ENCODE data around the gene PARD6B.

DNA sequence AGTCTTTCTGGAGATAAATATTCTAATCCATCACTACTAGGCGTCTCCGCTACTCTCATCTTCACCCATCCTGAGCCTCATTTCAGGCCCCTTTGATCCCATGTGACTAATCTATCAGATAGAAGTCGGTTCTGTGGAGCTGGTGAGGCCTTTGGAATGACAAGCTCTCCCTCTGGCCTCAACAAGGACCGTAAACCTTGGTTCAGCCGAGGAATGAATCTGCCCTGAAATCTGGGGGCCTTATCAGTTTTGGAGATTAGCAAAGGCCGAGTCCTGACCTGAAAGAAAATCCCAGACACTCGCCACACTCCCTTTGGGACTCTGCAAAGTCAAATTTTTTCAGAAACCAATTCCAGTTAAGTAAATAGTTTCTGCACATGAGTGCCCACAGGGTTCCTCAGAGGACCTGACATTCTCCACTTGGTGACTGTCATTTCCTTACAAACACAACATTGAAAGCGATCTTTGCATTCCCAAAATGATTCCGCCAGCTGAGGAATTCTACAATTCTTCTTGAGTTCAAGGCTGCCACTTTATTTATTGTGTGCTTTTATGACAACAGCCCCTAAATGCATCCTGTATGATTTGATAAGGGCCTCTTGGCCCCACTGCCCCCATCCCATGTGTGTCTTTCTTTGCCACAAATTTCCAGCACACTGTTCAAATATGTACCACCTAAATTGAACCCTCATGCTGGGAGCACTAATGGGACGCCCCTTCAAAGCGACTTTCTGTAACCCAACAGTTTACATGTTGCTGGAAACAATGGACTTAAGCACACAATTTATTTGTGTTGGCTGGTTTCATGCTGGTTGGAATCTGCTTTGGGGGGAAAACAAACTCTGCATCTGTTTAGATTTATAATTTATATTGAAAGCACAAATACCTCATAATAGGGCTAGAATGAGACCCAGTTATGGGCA is 30.1 kb upstream of the PARD6B start:
- TF ChIP-seq, protein P1, sequence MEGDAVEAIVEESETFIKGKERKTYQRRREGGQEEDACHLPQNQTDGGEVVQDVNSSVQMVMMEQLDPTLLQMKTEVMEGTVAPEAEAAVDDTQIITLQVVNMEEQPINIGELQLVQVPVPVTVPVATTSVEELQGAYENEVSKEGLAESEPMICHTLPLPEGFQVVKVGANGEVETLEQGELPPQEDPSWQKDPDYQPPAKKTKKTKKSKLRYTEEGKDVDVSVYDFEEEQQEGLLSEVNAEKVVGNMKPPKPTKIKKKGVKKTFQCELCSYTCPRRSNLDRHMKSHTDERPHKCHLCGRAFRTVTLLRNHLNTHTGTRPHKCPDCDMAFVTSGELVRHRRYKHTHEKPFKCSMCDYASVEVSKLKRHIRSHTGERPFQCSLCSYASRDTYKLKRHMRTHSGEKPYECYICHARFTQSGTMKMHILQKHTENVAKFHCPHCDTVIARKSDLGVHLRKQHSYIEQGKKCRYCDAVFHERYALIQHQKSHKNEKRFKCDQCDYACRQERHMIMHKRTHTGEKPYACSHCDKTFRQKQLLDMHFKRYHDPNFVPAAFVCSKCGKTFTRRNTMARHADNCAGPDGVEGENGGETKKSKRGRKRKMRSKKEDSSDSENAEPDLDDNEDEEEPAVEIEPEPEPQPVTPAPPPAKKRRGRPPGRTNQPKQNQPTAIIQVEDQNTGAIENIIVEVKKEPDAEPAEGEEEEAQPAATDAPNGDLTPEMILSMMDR (IDR thresholded peaks at IDR 0.05) = no peak
- TF ChIP-seq, protein P2, sequence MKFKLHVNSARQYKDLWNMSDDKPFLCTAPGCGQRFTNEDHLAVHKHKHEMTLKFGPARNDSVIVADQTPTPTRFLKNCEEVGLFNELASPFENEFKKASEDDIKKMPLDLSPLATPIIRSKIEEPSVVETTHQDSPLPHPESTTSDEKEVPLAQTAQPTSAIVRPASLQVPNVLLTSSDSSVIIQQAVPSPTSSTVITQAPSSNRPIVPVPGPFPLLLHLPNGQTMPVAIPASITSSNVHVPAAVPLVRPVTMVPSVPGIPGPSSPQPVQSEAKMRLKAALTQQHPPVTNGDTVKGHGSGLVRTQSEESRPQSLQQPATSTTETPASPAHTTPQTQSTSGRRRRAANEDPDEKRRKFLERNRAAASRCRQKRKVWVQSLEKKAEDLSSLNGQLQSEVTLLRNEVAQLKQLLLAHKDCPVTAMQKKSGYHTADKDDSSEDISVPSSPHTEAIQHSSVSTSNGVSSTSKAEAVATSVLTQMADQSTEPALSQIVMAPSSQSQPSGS (CRISPR knock-in tag; IDR thresholded peaks at IDR 0.05; ENCODE audit: borderline replicate concordance, low read depth) = no peak
- TF ChIP-seq IRF2 (CRISPR knock-in tag; IDR thresholded peaks at IDR 0.05; ENCODE audit: borderline replicate concordance, low read depth) (no peak), ELF4 (CRISPR knock-in tag; IDR thresholded peaks at IDR 0.05; ENCODE audit: low read depth) (no peak), ZNF121 (CRISPR knock-in tag; IDR thresholded peaks at IDR 0.05) (no peak), CBFB (CRISPR knock-in tag; IDR thresholded peaks at IDR 0.05; ENCODE audit: low read depth) (no peak), CREB1 (CRISPR knock-in tag; IDR thresholded peaks at IDR 0.05) (no peak)
- TF ChIP-seq, protein P3, sequence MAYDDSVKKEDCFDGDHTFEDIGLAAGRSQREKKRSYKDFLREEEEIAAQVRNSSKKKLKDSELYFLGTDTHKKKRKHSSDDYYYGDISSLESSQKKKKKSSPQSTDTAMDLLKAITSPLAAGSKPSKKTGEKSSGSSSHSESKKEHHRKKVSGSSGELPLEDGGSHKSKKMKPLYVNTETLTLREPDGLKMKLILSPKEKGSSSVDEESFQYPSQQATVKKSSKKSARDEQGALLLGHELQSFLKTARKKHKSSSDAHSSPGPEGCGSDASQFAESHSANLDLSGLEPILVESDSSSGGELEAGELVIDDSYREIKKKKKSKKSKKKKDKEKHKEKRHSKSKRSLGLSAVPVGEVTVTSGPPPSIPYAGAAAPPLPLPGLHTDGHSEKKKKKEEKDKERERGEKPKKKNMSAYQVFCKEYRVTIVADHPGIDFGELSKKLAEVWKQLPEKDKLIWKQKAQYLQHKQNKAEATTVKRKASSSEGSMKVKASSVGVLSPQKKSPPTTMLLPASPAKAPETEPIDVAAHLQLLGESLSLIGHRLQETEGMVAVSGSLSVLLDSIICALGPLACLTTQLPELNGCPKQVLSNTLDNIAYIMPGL (CRISPR knock-in tag; IDR thresholded peaks at IDR 0.05) = no peak
